Measurements from ENCODE around the gene TNK1.

TNK1 gene

DNA sequence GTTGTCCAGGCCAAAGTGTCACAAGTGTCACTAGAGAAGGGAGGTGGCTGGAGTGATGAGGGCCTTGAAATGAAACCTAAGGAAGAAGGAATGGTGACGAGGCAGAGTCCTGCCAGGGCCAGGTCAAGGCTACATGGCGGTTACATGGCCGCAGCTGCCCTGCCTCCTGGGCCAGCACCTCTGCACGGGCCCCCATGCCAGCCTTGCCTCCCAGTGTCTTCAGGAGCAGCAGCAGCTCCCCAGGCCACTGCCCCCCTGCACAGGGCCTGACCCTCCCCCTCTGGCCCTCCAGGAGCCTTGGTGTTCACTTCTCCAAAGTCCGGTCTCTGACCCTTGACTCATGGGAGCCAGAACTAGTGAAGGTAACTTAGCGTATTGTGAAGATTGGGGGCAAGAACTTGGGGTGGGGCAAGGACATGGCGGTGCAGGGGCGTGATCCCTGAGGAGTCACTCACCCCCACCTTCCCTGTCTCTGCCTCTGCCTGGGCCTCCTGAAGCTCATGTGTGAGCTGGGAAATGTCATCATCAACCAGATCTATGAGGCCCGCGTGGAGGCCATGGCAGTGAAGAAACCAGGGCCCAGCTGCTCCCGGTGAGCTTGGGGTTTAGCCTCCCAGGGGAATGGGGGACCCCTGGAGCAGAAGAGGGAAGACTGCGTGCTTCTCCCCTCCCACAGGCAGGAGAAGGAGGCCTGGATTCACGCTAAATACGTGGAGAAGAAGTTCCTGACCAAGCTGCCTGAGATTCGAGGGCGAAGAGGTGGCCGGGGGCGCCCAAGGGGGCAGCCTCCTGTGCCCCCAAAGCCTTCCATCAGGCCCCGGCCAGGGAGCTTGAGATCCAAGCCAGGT lies 33.0 kb upstream of the TNK1 start:
- no peak for TF ChIP-seq EGR1 (IDR thresholded peaks at IDR 0.05)
- TF ChIP-seq CEBPB (IDR thresholded peaks at IDR 0.05): no peak
- TF ChIP-seq, protein P1, sequence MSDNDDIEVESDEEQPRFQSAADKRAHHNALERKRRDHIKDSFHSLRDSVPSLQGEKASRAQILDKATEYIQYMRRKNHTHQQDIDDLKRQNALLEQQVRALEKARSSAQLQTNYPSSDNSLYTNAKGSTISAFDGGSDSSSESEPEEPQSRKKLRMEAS (IDR thresholded peaks at IDR 0.05): no peak
- no peak for TF ChIP-seq ZBTB7A (IDR thresholded peaks at IDR 0.05; ENCODE audit: low read depth)
- no peak for TF ChIP-seq RAD21 (IDR thresholded peaks at IDR 0.05; ENCODE audit: low read depth)
- TF ChIP-seq FOXM1 (IDR thresholded peaks at IDR 0.05; ENCODE audit: borderline replicate concordance, low read depth): no peak
- TF ChIP-seq, protein P2, sequence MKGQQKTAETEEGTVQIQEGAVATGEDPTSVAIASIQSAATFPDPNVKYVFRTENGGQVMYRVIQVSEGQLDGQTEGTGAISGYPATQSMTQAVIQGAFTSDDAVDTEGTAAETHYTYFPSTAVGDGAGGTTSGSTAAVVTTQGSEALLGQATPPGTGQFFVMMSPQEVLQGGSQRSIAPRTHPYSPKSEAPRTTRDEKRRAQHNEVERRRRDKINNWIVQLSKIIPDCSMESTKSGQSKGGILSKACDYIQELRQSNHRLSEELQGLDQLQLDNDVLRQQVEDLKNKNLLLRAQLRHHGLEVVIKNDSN (IDR thresholded peaks at IDR 0.05): no peak
- no peak for TF ChIP-seq CREB1 (IDR thresholded peaks at IDR 0.05; ENCODE audit: low read depth)
- TF ChIP-seq EP300 (IDR thresholded peaks at IDR 0.05; ENCODE audit: borderline replicate concordance): no peak
- TF ChIP-seq TCF12 (IDR thresholded peaks at IDR 0.05; ENCODE audit: low read depth): no peak
- TF ChIP-seq NFIC (IDR thresholded peaks at IDR 0.05): no peak
- no peak for TF ChIP-seq TEAD4 (IDR thresholded peaks at IDR 0.05)
- no peak for TF ChIP-seq TAF1 (IDR thresholded peaks at IDR 0.05; ENCODE audit: low read depth)
- TF ChIP-seq, protein P3, sequence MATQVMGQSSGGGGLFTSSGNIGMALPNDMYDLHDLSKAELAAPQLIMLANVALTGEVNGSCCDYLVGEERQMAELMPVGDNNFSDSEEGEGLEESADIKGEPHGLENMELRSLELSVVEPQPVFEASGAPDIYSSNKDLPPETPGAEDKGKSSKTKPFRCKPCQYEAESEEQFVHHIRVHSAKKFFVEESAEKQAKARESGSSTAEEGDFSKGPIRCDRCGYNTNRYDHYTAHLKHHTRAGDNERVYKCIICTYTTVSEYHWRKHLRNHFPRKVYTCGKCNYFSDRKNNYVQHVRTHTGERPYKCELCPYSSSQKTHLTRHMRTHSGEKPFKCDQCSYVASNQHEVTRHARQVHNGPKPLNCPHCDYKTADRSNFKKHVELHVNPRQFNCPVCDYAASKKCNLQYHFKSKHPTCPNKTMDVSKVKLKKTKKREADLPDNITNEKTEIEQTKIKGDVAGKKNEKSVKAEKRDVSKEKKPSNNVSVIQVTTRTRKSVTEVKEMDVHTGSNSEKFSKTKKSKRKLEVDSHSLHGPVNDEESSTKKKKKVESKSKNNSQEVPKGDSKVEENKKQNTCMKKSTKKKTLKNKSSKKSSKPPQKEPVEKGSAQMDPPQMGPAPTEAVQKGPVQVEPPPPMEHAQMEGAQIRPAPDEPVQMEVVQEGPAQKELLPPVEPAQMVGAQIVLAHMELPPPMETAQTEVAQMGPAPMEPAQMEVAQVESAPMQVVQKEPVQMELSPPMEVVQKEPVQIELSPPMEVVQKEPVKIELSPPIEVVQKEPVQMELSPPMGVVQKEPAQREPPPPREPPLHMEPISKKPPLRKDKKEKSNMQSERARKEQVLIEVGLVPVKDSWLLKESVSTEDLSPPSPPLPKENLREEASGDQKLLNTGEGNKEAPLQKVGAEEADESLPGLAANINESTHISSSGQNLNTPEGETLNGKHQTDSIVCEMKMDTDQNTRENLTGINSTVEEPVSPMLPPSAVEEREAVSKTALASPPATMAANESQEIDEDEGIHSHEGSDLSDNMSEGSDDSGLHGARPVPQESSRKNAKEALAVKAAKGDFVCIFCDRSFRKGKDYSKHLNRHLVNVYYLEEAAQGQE (IDR thresholded peaks at IDR 0.05; ENCODE audit: low read depth): no peak
- TF ChIP-seq YY1 (IDR thresholded peaks at IDR 0.05; ENCODE audit: low read depth): no peak

DNA sequence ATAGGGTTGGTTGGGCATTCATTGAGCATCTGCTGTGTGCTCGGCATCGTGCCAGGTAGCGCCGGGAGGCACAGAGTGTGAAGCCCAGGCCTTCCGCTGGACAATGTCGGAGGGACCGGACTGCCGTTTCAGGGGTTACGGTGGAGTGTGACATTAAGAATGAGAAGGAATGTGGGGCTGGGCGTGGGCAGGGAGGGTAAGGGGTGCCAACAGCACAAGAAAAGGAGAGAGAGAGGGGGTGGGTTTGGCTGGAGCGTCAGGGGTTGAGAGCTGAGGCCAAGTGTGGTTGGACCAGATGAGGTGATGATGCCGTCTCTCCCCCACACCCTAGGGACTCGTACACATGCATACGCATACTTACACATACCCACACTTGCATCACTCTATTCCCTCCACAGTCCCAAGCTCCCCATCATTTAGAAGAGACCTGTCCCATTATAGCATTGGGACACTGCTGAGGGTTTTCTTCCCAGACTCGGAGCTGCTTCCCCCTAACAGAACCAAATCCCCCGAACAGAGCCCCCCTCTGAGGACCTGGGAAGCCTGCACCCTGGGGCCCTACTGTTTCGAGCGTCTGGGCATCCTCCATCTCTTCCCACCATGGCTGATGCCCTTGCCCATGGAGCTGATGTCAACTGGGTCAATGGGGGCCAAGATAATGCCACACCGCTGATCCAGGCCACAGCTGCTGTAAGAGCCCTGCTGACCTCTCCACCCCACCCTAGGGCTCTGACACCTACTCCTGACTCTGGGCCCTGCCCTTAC lies 32.2 kb upstream of the TNK1 start:
- TF ChIP-seq CEBPB (IDR thresholded peaks at IDR 0.05): no peak
- TF ChIP-seq TAF1 (IDR thresholded peaks at IDR 0.05; ENCODE audit: low read depth): no peak
- TF ChIP-seq NFIC (IDR thresholded peaks at IDR 0.05): no peak
- TF ChIP-seq, protein P2 (IDR thresholded peaks at IDR 0.05): no peak
- no peak for TF ChIP-seq ZBTB7A (IDR thresholded peaks at IDR 0.05; ENCODE audit: low read depth)
- TF ChIP-seq, protein P3 (IDR thresholded peaks at IDR 0.05; ENCODE audit: low read depth): no peak
- no peak for TF ChIP-seq EGR1 (IDR thresholded peaks at IDR 0.05)
- TF ChIP-seq TEAD4 (IDR thresholded peaks at IDR 0.05): no peak
- no peak for TF ChIP-seq TCF12 (IDR thresholded peaks at IDR 0.05; ENCODE audit: low read depth)
- TF ChIP-seq, protein P1 (IDR thresholded peaks at IDR 0.05): no peak
- no peak for TF ChIP-seq EP300 (IDR thresholded peaks at IDR 0.05; ENCODE audit: borderline replicate concordance)
- no peak for TF ChIP-seq YY1 (IDR thresholded peaks at IDR 0.05; ENCODE audit: low read depth)
- no peak for TF ChIP-seq CREB1 (IDR thresholded peaks at IDR 0.05; ENCODE audit: low read depth)
- TF ChIP-seq FOXM1 (IDR thresholded peaks at IDR 0.05; ENCODE audit: borderline replicate concordance, low read depth): no peak
- no peak for TF ChIP-seq RAD21 (IDR thresholded peaks at IDR 0.05; ENCODE audit: low read depth)

DNA sequence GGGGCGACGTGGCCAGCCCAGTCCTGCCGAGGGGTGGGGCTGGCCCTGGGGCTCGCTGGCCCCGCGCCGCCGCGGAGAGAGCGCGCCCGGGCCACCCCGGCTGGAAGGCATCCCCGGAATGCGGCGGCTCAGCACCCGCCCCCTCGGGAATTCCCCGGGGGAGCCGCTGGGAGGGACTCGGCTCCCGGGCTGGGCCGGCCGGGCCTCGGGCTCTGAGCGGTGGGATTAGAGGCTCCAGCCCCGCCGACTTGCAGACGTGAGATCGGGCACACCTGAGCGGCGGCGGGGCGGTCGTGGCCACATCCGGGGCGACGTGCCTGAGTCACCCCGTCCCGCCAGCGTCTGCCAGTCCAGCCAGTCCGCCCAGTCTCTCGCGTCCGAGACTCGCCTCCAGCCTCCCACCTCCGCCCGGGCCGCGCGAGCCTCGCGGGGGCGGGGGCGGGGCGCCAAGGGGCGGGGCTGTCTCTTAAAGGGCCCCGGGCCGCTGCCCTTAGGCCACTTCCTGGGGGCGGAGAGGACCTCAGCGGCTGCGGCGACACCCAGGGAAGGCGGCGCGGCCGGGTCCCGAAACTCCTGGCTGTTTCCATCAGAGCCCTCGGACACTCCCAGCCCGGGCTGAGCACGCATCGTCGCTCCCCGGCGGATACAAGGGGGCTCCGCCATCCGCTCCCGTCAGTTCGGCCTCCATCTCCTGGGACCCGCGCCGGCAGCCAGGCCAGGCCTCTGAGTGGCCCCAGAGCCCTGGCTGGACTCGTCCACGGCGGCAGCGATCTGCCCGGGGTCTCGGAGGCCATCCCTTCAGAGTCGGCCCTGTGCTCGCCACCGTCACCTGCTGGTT lies 29.0 kb upstream of the TNK1 start, which contains the start of gene KCTD11:
TSS of gene KCTD11 (plus strand) at position 498 of the 838 bp plus-strand sequence.
- TF ChIP-seq TAF1 (IDR thresholded peaks at IDR 0.05; ENCODE audit: low read depth) (peak; percentile 52; the same call in 1 of the 2 replicates), EGR1 (IDR thresholded peaks at IDR 0.05) (peak; percentile 95), CREB1 (IDR thresholded peaks at IDR 0.05; ENCODE audit: low read depth) (no peak), TEAD4 (IDR thresholded peaks at IDR 0.05) (peak; percentile 89), EP300 (IDR thresholded peaks at IDR 0.05; ENCODE audit: borderline replicate concordance) (peak; percentile 82), RAD21 (IDR thresholded peaks at IDR 0.05; ENCODE audit: low read depth) (no peak), TCF12 (IDR thresholded peaks at IDR 0.05; ENCODE audit: low read depth) (peak; percentile 59; the same call in 1 of the 2 replicates)
- TF ChIP-seq, protein P1 (IDR thresholded peaks at IDR 0.05): peak; percentile 71

DNA sequence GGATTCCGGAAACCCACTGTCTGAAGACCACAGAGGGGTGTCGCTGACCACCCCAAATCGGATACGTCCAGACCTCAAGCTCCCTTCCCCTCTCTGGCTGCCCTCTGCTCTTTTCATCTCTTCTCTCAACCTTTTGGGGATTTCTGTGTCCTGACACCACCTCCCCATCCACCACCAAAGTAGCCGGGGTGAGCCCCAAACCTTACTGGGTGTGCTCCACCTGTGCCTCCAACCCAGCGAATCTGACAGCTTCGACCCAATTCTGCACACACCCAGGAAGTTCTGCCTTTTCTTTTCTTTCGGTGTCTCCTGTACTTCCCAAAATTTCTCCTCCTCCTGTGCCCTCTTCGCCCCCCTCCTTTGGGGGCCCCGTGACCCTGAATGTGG lies 28.4 kb upstream of the TNK1 start:
- TF ChIP-seq EGR1 (IDR thresholded peaks at IDR 0.05): no peak
